Epithelial cell of esophagus (primary cell): Measurements from ENCODE around the gene OVOL1.

Experiments
- DNase-seq: peaks from one replicate; pipeline ENCODE4 v3.0.0; 2010; ENCODE audit warnings: low read depth
- H3K4me3 ChIP-seq: 2 replicates; pipeline ENCODE4 v1.5.1; 2011; ENCODE audit warnings: mild to moderate bottlenecking, low read length, control low read depth
- CTCF ChIP-seq: IDR thresholded peaks from 2 replicates; pipeline ENCODE4 v1.5.1; 2011; ENCODE audit warnings: low read depth, mild to moderate bottlenecking, low read length, control low read depth, inconsistent platforms; ENCODE audit not compliant: insufficient read depth; ENCODE audit errors: missing control alignments

Gene OVOL1

GRCh38 chr11:65781962-65782815 is 4.7 kb upstream of the OVOL1 start:
- DNase-seq, result no peak
- no peak overlapping the region for H3K4me3 ChIP-seq
- no peak for TF ChIP-seq CTCF

- peak; percentile 46 for DNase-seq
- no peak overlapping the region for H3K4me3 ChIP-seq
- TF ChIP-seq CTCF, result no peak
Observed at GRCh38 chr11:65782816-65783228, 4.0 kb upstream of the OVOL1 start.

GRCh38 chr11:65785319-65786007 is 1.4 kb upstream of the OVOL1 start:
- DNase-seq, result no peak
- no peak for TF ChIP-seq CTCF
- H3K4me3 ChIP-seq, result no peak overlapping the region

- DNase-seq, result peak; percentile 67
- no peak for TF ChIP-seq CTCF
- no peak overlapping the region for H3K4me3 ChIP-seq
Observed at GRCh38 chr11:65786008-65786785, 666 bp upstream of the OVOL1 start.

- H3K4me3 ChIP-seq, result peak overlapping the region; percentile 55
- DNase-seq, result no peak
- no peak for TF ChIP-seq CTCF
Observed at GRCh38 chr11:65787649-65788622, 1.1 kb downstream of the OVOL1 start.

- H3K4me3 ChIP-seq, result peak overlapping the region; percentile 55
- no peak for DNase-seq
- TF ChIP-seq CTCF, result no peak
Observed at GRCh38 chr11:65788821-65789220, 2.0 kb downstream of the OVOL1 start.
